Esophagus squamous epithelium (tissue), 5 donors: ENCODE results near the gene RHO. TPM values are rescaled to one million over a fixed set of nuclear protein-coding genes. Genes with fewer than 3 reads are reported as not detected.

Experiments used
- DNase-seq: peaks from one replicate; lab custom pipeline; 2025; lab: John Stamatoyannopoulos, UW
- H3K27ac ChIP-seq, 4 donors: fragments of 200-600 bp; sonication (generic); one replicate each; pipeline ENCODE4 v1.5.1; 2016 to 2019; ENCODE audit warnings: mild to moderate bottlenecking in 1 of 4
- H3K27me3 ChIP-seq, 4 donors: fragments of 200-600 bp; sonication (generic); 1 replicate in 3 of 4; 2 replicates in 1 of 4; pipeline versions ENCODE4 v1.5.1 to v1.6.0; 2017 to 2021; ENCODE audit warnings: antibody characterized with exemption in 1 of 4
- H3K36me3 ChIP-seq, 3 donors: fragments of 200-600 bp; sonication (generic); one replicate each; pipeline ENCODE4 v1.5.1; 2016 to 2019
- H3K4me1 ChIP-seq, 3 donors: fragments of 200-600 bp; sonication (generic); one replicate each; pipeline ENCODE4 v1.5.1; 2017 to 2019
- H3K4me3 ChIP-seq, 4 donors: fragments of 200-600 bp; sonication (generic); 1 replicate in 3 of 4; 2 replicates in 1 of 4; pipeline ENCODE4 v1.5.1; 2016 to 2019; ENCODE audit warnings: mild to moderate bottlenecking in 2 of 4, moderate library complexity in 1 of 4
- H3K9me3 ChIP-seq, 3 donors: fragments of 200-600 bp; sonication (generic); one replicate each; pipeline ENCODE4 v1.5.1; 2016 to 2019
- CTCF ChIP-seq, 6 experiments: fragments of 450-650 bp in 4 of 6; fragments of 200-600 bp in 2 of 6; sonication (generic) in 2 of 6; IDR thresholded peaks; one replicate each; pipeline ENCODE4 v1.5.1; 2016 to 2019; ENCODE audit warnings: antibody characterized with exemption in 6 of 6, mild to moderate bottlenecking in 4 of 6, moderate library complexity in 4 of 6
- POLR2A ChIP-seq, 4 donors: fragments of 450-650 bp; IDR thresholded peaks; one replicate each; pipeline ENCODE4 v1.6.1; 2017; ENCODE audit warnings: antibody characterized with exemption in 4 of 4, mild to moderate bottlenecking in 4 of 4, moderate library complexity in 3 of 4
- WGBS, 2 donors: methylation state at CpG; one replicate each; pipeline ENCODE4 v1.1.5; 2018; 5-methylcytosine and 5-hydroxymethylcytosine counted together
- intact Hi-C: fragments of 100-400 bp; cut with DNase I; formaldehyde crosslinking; loops from one replicate; pipeline ENCODE4 v1.15.0; 2022
- total RNA-seq, 4 donors: library from RNA; depleted of rRNA; stranded (reverse); fragments of >200 nt; gene quantifications; one replicate each; pipeline ENCODE4 v1.1.0, GENCODE V29; 2016
- donor health status: DM: yes; HTN: yes; CAD: no.

RHO gene
- total RNA-seq, 4 donors from 2014 or later: not detected

GRCh38 chr3:129526121-129526900 is 2.1 kb upstream of the RHO start:
- intact Hi-C loops: no loop called here
- no peak for DNase-seq

GRCh38 chr3:129527262-129527661 is 1.2 kb upstream of the RHO start:
- no peak for DNase-seq
- no peak overlapping the region for H3K27ac ChIP-seq
- H3K4me3 ChIP-seq: no peak overlapping the region
- H3K4me1 ChIP-seq: peaks cover 0 to 6% (median 0%) of the 10 kb centered on the region in 3 donors
- H3K9me3 ChIP-seq: no peaks in the 10 kb centered on the region
- no peaks in the 10 kb centered on the region for H3K27me3 ChIP-seq
- no peaks in the 10 kb centered on the region for H3K36me3 ChIP-seq
- 78 to 87% methylated on average over 6 to 9 of the region's 11 CpGs for WGBS, 2 donors
- TF ChIP-seq POLR2A (IDR thresholded peaks at IDR 0.05) (no peak), CTCF (IDR thresholded peaks at IDR 0.05) (no peak)
- intact Hi-C loops: no loop called here

More at GRCh38 chr3:129526121-129526900, 2.1 kb upstream of the RHO start:
- no peaks in the 10 kb centered on the region for H3K27me3 ChIP-seq
- H3K36me3 ChIP-seq: no peaks in the 10 kb centered on the region
- no peak overlapping the region for H3K4me3 ChIP-seq
- H3K9me3 ChIP-seq: no peaks in the 10 kb centered on the region
- peaks cover 0 to 6% (median 0%) of the 10 kb centered on the region in 3 donors for H3K4me1 ChIP-seq
- TF ChIP-seq POLR2A (IDR thresholded peaks at IDR 0.05) (no peak), CTCF (IDR thresholded peaks at IDR 0.05) (no peak)
- no peak overlapping the region for H3K27ac ChIP-seq
- 60 to 70% methylated on average over 5 to 7 of the region's 12 CpGs for WGBS, 2 donors

- peaks cover 0 to 6% (median 0%) of the 10 kb centered on the region in 3 donors for H3K4me1 ChIP-seq
- H3K36me3 ChIP-seq: no peaks in the 10 kb centered on the region
- 67 to 84% methylated on average over 9 to 12 of the region's 12 CpGs for WGBS, 2 donors
- no peak overlapping the region for H3K27ac ChIP-seq
- intact Hi-C loops: no loop called here
- H3K27me3 ChIP-seq: no peaks in the 10 kb centered on the region
- no peak for DNase-seq
- no peak for TF ChIP-seq POLR2A (IDR thresholded peaks at IDR 0.05)
- no peak for TF ChIP-seq CTCF (IDR thresholded peaks at IDR 0.05)
- H3K4me3 ChIP-seq: no peak overlapping the region
- no peaks in the 10 kb centered on the region for H3K9me3 ChIP-seq
Measured at GRCh38 chr3:129529436-129530210, 1.2 kb downstream of the RHO start.

- H3K4me1 ChIP-seq: peaks cover 0 to 6% (median 0%) of the 10 kb centered on the region in 3 donors
- intact Hi-C loops: no loop called here
- H3K4me3 ChIP-seq: no peak overlapping the region
- H3K27ac ChIP-seq: no peak overlapping the region
- TF ChIP-seq POLR2A (IDR thresholded peaks at IDR 0.05) (no peak), CTCF (IDR thresholded peaks at IDR 0.05) (no peak)
- no peaks in the 10 kb centered on the region for H3K9me3 ChIP-seq
- no peak for DNase-seq
- WGBS, 2 donors: 42 to 43% methylated on average over 6 of the region's 6 CpGs
- no peaks in the 10 kb centered on the region for H3K27me3 ChIP-seq
- no peaks in the 10 kb centered on the region for H3K36me3 ChIP-seq
Measured at GRCh38 chr3:129530251-129530791, 1.9 kb downstream of the RHO start.
